Subcutaneous abdominal adipose tissue (tissue), 5 donors: ENCODE data around the gene CBX8.

Source experiments
- H3K27ac ChIP-seq: one replicate; pipeline ENCODE4 v1.7.0; 2013; ENCODE audit warnings: low read depth, mild to moderate bottlenecking, inconsistent platforms, low read length, moderate library complexity
- H3K27me3 ChIP-seq, 5 donors: one replicate each; pipeline ENCODE4 v1.7.0; 2013; ENCODE audit warnings: low read length in 5 of 5, inconsistent platforms in 1 of 5; ENCODE audit not compliant: control insufficient read depth in 5 of 5, insufficient read depth in 4 of 5
- H3K36me3 ChIP-seq, 5 donors: one replicate each; pipeline ENCODE4 v1.7.0; 2013; ENCODE audit warnings: low read length in 5 of 5; ENCODE audit not compliant: control insufficient read depth in 5 of 5, insufficient read depth in 5 of 5
- H3K4me1 ChIP-seq, 5 donors: one replicate each; pipeline ENCODE4 v1.7.0; 2013; ENCODE audit warnings: low read length in 5 of 5, mild to moderate bottlenecking in 3 of 5, moderate library complexity in 1 of 5; ENCODE audit not compliant: control insufficient read depth in 5 of 5, insufficient read depth in 5 of 5
- H3K4me3 ChIP-seq, 5 donors: one replicate each; pipeline ENCODE4 v1.7.0; 2013; ENCODE audit warnings: low read length in 5 of 5, low read depth in 1 of 5
- H3K9ac ChIP-seq, 5 donors: one replicate each; pipeline ENCODE4 v1.7.0; 2013; ENCODE audit warnings: low read length in 5 of 5, mild to moderate bottlenecking in 4 of 5, moderate library complexity in 3 of 5
- H3K9me3 ChIP-seq, 5 donors: one replicate each; pipeline ENCODE4 v1.7.0; 2013; ENCODE audit warnings: low read length in 5 of 5; ENCODE audit not compliant: control insufficient read depth in 5 of 5
- donor health status: healthy.
- donor health status: healthy.
- donor health status: healthy.
- donor health status: healthy.
- donor health status: healthy.

The CBX8 gene

DNA sequence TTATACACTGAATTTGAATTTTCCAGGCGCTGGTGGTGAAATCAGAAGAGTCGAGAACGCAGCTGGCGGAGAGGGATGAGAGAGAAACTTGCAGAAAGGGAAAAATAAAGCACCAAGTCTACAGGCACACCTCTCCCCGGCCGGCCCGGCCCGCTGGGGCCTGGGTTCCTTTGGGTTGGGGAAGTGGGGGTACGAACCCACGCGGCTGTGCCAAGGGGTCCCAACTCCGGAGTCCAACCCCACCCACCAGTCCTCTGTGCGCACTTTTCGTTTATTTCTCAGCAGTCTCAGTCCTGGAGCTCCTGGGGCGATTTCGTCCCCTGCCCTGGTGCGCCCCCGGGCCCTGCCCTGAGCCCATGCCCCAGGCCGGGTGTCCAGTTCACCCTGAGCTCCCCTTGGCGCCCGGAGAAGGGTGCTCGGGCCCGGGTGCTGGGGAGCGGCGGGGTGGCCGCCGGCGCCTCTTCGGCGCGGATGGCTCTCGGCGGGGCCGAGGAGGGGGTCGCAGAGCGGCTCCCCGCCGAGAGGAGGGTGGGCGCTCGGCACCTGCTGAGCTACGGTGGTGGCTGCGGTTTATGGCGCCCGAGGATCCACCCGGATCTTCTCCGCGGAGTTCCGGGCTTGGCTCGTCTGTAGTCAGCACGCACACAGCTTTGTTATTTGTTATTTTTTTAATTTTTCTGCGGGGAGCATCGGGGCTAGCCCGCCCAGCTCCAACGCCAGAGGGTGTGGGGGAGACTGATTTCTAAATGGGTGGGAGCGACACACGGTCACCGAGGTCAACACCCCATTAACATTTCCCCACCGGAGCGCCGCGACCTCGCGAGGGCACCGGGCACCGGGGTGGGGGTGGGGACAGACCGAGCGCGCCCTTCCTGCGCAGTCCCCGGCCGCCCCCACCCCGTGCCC, 15.7 kb upstream of the CBX8 start:
- no peaks in the 10 kb centered on the region for H3K9me3 ChIP-seq
- H3K4me3 ChIP-seq: no peak overlapping the region
- no peak overlapping the region for H3K9ac ChIP-seq
- peaks cover 46 to 72% (median 69%) of the 10 kb centered on the region in 5 donors for H3K27me3 ChIP-seq
- peaks cover 0 to 49% (median 37%) of the 10 kb centered on the region in 5 donors for H3K4me1 ChIP-seq
- H3K36me3 ChIP-seq: no peaks in the 10 kb centered on the region
- no peak overlapping the region for H3K27ac ChIP-seq

DNA sequence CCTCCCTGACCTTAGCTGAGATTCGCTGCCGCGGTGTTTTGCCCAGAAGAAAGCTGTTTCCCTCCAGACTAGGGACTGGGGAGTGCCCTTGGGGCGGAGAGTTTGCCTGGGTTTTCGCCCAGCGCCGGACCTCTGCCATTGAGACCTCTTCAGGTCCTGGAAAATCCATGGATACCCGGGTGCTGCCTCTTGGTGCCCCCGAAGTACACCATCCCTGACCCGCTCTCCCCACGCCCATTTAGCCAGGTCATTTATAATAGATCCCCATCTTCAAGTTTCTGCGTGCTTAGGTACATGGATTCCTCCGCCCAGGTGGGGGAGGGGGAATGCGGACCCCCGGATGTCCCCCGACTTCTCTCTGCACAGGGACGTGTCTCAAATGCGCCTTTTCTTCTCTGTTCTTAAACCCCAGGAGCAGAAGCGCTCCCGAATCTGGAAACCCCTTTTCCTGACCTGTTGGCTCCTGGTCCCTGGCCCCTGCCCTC, 15.0 kb upstream of the CBX8 start:
- H3K36me3 ChIP-seq: no peaks in the 10 kb centered on the region
- H3K4me1 ChIP-seq: peaks cover 0 to 49% (median 37%) of the 10 kb centered on the region in 5 donors
- H3K9ac ChIP-seq: no peak overlapping the region
- H3K27ac ChIP-seq: no peak overlapping the region
- peaks cover 53 to 78% (median 74%) of the 10 kb centered on the region in 5 donors for H3K27me3 ChIP-seq
- H3K9me3 ChIP-seq: no peaks in the 10 kb centered on the region
- no peak overlapping the region for H3K4me3 ChIP-seq

DNA sequence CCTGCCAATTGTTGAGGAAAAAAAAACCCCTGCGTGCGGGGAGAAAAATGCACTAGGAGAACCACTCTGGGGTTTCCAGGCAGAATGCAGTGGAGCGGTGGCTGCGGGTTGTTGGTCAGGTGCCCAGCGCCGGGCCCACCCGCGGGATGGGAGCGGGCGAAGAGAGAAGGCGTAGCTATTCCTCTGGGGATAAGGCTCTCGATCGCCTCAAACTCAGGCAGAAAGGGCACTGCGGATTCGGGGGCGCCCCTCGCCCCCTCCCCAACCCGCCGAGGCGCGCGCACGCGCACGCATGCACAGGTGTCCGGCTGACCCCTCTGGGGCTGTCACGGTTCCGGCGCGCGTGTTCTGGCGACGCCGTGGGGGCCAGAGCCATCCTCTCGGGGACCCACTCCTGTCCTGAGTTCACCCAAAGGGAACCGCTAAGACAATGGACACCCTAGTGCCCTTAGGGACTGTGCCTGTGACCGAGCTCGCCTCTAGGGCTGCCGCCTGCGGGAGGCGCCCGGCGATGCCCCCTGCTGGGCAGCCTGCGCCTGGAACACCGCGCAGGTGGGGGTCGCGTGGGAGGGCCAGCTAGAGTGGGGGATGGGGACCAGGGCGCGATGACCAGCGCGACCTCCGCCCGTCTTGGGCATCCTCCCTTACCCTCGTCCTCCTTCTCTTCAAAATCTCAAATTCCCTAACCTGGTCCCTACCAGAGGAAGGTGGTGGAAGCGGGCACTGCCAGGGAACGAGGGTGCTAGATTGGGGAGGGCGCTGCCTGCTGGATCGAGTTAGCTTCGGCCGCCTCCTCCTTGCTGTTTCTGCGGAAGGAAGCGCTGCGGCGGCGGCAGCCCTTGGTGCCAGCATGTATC, 14.4 kb upstream of the CBX8 start:
- no peak overlapping the region for H3K9ac ChIP-seq
- no peaks in the 10 kb centered on the region for H3K36me3 ChIP-seq
- H3K4me1 ChIP-seq: peaks cover 0 to 49% (median 37%) of the 10 kb centered on the region in 5 donors
- H3K4me3 ChIP-seq: no peak overlapping the region
- no peak overlapping the region for H3K27ac ChIP-seq
- no peaks in the 10 kb centered on the region for H3K9me3 ChIP-seq
- peaks cover 60 to 80% (median 74%) of the 10 kb centered on the region in 5 donors for H3K27me3 ChIP-seq

DNA sequence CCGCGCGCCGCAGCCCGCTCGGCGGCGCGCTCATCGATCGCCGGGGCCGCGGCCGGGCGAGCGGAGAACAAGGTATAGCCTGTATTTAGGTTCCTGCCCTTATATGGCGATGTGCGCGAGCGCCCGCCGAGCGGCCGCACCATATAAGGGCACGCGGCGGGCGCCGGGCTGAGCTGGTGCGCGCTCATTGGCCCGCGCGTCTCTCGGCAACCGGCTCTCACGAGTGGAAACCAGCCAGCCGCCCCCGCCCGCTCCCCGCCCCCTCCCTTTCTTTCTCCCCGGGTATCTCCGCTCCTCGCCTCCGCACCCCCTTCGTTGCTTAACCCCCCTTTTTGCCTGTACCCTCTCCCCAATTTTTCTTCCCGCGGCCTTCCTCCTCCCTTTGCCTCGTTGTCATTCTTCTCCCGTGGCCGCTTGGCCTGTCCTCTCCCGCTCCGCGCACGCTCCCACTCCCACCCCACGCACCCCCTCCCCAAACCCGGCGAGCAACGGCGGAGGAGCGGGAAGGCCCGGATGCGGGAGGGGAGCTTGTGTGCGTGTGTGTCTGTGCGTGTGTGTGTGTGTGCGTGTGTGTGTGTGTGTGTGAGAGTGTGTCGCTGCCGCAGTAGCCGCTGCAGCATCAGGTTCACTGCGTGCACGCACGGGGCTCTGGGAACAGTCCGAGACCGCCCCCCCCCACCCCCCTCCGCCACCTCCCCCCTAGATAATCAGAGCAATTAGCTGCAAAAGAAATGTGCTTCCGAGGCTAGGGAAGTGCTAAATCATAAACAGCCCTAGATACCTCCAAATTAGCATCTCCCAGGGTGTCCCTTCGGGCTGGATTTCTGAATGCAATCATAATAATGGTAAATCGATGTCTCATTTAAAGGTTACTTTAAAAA, 13.5 kb upstream of the CBX8 start:
- no peak overlapping the region for H3K4me3 ChIP-seq
- H3K36me3 ChIP-seq: no peaks in the 10 kb centered on the region
- H3K9ac ChIP-seq: no peak overlapping the region
- peaks cover 67 to 80% (median 76%) of the 10 kb centered on the region in 5 donors for H3K27me3 ChIP-seq
- no peaks in the 10 kb centered on the region for H3K9me3 ChIP-seq
- no peak overlapping the region for H3K27ac ChIP-seq
- H3K4me1 ChIP-seq: peaks cover 0 to 46% (median 35%) of the 10 kb centered on the region in 5 donors

DNA sequence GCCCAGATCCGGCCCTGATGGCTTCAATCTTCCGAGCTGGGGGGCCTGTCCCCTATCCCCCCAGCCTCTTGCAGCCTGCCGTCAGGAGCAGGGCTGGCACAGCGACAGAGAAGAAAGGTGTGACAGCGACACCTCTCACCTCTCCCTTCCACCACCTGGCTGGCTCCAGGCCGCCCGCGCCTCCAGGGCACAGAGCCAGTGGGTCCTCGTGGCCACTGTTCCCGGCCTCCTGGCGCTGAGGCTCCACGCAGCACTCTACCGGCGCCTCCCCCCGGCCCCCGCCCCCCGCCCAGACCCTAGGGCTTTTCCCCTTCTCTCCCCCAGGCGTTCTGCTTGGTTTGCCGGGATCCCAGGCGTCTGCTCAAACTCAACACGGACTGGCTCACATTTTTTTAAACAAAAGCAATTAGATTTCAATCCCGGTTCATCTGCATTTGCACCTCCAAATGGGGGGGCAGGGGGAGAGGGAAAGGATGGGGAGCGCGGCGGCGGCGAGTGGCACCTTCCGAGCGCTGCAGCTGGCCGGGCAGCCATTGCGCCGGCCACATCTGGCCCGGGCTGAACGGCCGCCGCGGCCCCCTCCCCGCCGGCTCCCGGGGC, 12.8 kb upstream of the CBX8 start:
- H3K9ac ChIP-seq: no peak overlapping the region
- peaks cover 0 to 42% (median 28%) of the 10 kb centered on the region in 5 donors for H3K4me1 ChIP-seq
- peaks cover 74 to 85% (median 80%) of the 10 kb centered on the region in 5 donors for H3K27me3 ChIP-seq
- H3K27ac ChIP-seq: no peak overlapping the region
- H3K9me3 ChIP-seq: no peaks in the 10 kb centered on the region
- H3K36me3 ChIP-seq: no peaks in the 10 kb centered on the region
- H3K4me3 ChIP-seq: no peak overlapping the region

DNA sequence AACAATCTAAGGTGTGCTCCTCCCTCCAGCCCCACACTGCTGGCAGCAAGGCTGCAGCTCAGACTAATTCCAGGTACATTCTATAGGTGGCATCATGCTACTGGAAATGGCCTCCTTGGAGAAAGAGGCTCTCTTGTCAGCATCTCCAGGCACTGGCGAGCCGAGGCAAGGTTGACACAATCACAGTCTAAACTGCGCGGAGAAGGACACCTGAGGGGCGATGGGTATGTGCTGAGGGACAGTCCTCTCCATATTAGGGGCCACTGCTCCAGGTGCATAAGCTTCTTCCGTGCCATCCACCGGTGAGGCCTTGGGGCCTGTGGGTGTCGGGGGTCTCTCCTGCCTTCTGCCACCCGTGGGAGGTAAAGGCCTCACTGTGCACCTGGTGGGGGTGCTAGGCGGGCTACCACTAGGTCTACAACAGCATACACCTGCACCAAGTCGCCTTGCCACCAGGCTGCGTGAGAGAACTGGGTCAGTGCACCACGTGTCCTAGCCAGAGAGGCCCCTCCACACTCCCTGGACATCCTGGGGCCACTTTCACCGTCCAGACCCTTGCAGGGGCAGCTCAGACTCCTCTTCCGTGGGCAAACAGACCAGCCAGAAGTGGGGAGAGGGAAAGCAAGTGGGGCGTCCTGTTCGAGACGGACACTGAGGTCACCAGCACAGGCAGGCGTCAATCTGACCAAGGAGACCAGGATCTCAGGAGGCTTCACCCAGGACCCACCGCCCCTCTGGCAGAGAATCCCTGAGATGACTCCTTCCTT, 12.1 kb upstream of the CBX8 start:
- no peak overlapping the region for H3K4me3 ChIP-seq
- H3K4me1 ChIP-seq: peaks cover 0 to 43% (median 29%) of the 10 kb centered on the region in 5 donors
- H3K27ac ChIP-seq: no peak overlapping the region
- H3K9me3 ChIP-seq: no peaks in the 10 kb centered on the region
- peaks cover 77 to 86% (median 81%) of the 10 kb centered on the region in 5 donors for H3K27me3 ChIP-seq
- H3K9ac ChIP-seq: no peak overlapping the region
- H3K36me3 ChIP-seq: no peaks in the 10 kb centered on the region

DNA sequence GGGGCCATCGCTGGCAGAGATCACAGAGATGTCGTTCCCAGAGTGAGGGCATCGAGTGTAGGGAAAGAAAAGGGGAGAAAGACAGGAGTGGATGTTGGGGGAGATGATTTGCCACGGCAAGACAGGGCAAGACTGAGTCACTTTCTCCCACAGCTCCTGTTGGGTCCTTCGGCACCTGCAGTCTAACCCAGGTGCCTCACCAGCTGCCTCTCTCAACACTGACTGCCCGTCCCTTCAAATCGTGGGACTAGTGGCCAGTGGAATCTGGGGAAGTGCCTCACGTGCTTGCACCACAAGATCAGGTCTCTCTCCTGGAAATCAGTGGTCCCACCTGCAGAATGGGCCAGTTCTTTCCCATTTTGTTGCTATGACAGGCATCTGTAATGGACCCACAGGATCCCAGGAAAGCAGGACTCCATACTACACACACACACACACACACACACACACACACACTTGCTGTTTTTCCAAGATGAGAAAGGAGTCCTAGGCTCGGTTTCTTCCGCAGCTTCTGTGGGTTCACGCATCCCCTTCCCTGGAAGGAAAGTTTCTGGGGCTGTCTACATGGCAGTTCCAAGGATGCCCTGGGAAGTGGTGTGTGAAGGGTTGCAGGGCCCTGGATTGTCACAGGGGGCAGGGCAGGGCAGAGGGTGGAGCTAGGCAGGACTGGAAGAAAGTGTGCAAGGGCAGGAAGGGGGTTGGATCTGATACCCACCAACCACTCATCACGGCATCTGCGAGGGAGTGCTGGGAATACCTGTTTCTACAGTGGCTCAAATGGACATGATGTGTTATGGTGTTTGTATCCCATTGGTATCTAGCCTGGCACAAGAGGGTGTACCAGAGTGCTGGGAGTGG, 10.2 kb upstream of the CBX8 start:
- H3K9ac ChIP-seq: no peak overlapping the region
- H3K4me1 ChIP-seq: peaks cover 0 to 46% (median 32%) of the 10 kb centered on the region in 5 donors
- no peaks in the 10 kb centered on the region for H3K36me3 ChIP-seq
- peaks cover 85 to 93% (median 89%) of the 10 kb centered on the region in 5 donors for H3K27me3 ChIP-seq
- H3K27ac ChIP-seq: no peak overlapping the region
- H3K4me3 ChIP-seq: no peak overlapping the region
- no peaks in the 10 kb centered on the region for H3K9me3 ChIP-seq

DNA sequence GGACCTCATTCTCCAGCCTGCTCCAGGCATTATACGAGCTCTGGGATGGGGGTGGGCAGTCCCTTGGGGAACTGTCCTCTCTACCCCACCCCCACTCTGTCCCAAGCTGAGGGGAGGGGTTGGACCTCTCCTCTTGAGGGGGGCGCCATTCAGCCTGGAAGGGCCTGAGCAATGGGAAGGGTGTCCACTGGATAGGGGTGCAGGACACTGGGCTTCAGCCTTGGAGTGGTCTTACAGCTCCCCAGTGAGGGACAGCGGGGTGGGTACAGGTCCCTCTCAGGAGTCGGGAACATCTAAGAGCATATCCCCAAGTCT, 9.5 kb upstream of the CBX8 start:
- H3K4me1 ChIP-seq: peaks cover 0 to 42% (median 30%) of the 10 kb centered on the region in 5 donors
- peaks cover 85 to 93% (median 89%) of the 10 kb centered on the region in 5 donors for H3K27me3 ChIP-seq
- no peak overlapping the region for H3K9ac ChIP-seq
- H3K36me3 ChIP-seq: no peaks in the 10 kb centered on the region
- H3K27ac ChIP-seq: no peak overlapping the region
- H3K9me3 ChIP-seq: no peaks in the 10 kb centered on the region
- no peak overlapping the region for H3K4me3 ChIP-seq
